ENCODE data around the gene AGAP4.
"Not testable (repeated sequence)": the region's sequence is repeated elsewhere in the genome, so short reads cannot be mapped to it uniquely, and the experiment has no call there.

The AGAP4 gene

GRCh38 chr10:45863632-45864031 is 16.3 kb upstream of the AGAP4 start:
- not testable (repeated sequence) for H3K27me3 ChIP-seq (ENCODE audit: insufficient read depth, low read length, poor library complexity); H2BK5ac ChIP-seq (ENCODE audit: low read length); H3K18ac ChIP-seq (ENCODE audit: low read length); DNase-seq; H3K79me1 ChIP-seq (ENCODE audit: low read length); H2AK5ac ChIP-seq (ENCODE audit: low read length); H3K4me3 ChIP-seq (ENCODE audit: low read length); H4K5ac ChIP-seq (ENCODE audit: low read length); H3K9ac ChIP-seq (ENCODE audit: low read length); H3K23ac ChIP-seq (ENCODE audit: low read length); H2BK15ac ChIP-seq (replicated peaks; ENCODE audit: low read depth); H2BK120ac ChIP-seq (ENCODE audit: low read depth, low read length); H3K79me2 ChIP-seq (ENCODE audit: control insufficient read depth, insufficient read depth, low read length); H3K4ac ChIP-seq (ENCODE audit: low read depth, low read length); H3K36me3 ChIP-seq (ENCODE audit: control insufficient read depth, insufficient read depth, low read length); H3K56ac ChIP-seq (ENCODE audit: low read length); H3K27ac ChIP-seq (ENCODE audit: low read depth, low read length); H4K8ac ChIP-seq (ENCODE audit: low read depth, low read length); H3K4me1 ChIP-seq (ENCODE audit: control insufficient read depth, low read depth, low read length); H3K4me2 ChIP-seq (ENCODE audit: low read length)
- WGBS (ENCODE audit: extremely low coverage, insufficient coverage, low lambda C conversion rate): no CpG with 5 or more reads among the region's 2 CpGs

GRCh38 chr10:45857931-45858330 is 10.6 kb upstream of the AGAP4 start:
- not testable (repeated sequence) for H3K4ac ChIP-seq (ENCODE audit: low read depth, low read length); H2BK120ac ChIP-seq (ENCODE audit: low read depth, low read length); H3K4me2 ChIP-seq (ENCODE audit: low read length); H3K56ac ChIP-seq (ENCODE audit: low read length); H3K36me3 ChIP-seq (ENCODE audit: control insufficient read depth, insufficient read depth, low read length); H3K4me1 ChIP-seq (ENCODE audit: control insufficient read depth, low read depth, low read length); H3K23ac ChIP-seq (ENCODE audit: low read length); H4K8ac ChIP-seq (ENCODE audit: low read depth, low read length); H2AK5ac ChIP-seq (ENCODE audit: low read length); H4K5ac ChIP-seq (ENCODE audit: low read length); H3K27me3 ChIP-seq (ENCODE audit: insufficient read depth, low read length, poor library complexity); H3K4me3 ChIP-seq (ENCODE audit: low read length); H3K27ac ChIP-seq (ENCODE audit: low read depth, low read length); DNase-seq; H3K18ac ChIP-seq (ENCODE audit: low read length); H2BK15ac ChIP-seq (replicated peaks; ENCODE audit: low read depth); H3K79me2 ChIP-seq (ENCODE audit: control insufficient read depth, insufficient read depth, low read length); H3K79me1 ChIP-seq (ENCODE audit: low read length); H3K9ac ChIP-seq (ENCODE audit: low read length); H2BK5ac ChIP-seq (ENCODE audit: low read length)
- WGBS (ENCODE audit: extremely low coverage, insufficient coverage, low lambda C conversion rate): no CpG with 5 or more reads among the region's 4 CpGs

GRCh38 chr10:45848467-45848866 is 1.2 kb upstream of the AGAP4 start:
- H2AK5ac ChIP-seq (ENCODE audit: low read length); H2BK15ac ChIP-seq (replicated peaks; ENCODE audit: low read depth); H4K8ac ChIP-seq (ENCODE audit: low read depth, low read length); H3K4me3 ChIP-seq (ENCODE audit: low read length); H3K27me3 ChIP-seq (ENCODE audit: insufficient read depth, low read length, poor library complexity); H3K23ac ChIP-seq (ENCODE audit: low read length); H3K18ac ChIP-seq (ENCODE audit: low read length); H3K36me3 ChIP-seq (ENCODE audit: control insufficient read depth, insufficient read depth, low read length); H3K9ac ChIP-seq (ENCODE audit: low read length); H3K79me2 ChIP-seq (ENCODE audit: control insufficient read depth, insufficient read depth, low read length); H4K5ac ChIP-seq (ENCODE audit: low read length); H3K27ac ChIP-seq (ENCODE audit: low read depth, low read length); H2BK120ac ChIP-seq (ENCODE audit: low read depth, low read length); H2BK5ac ChIP-seq (ENCODE audit: low read length); DNase-seq; H3K4ac ChIP-seq (ENCODE audit: low read depth, low read length); H3K56ac ChIP-seq (ENCODE audit: low read length); H3K79me1 ChIP-seq (ENCODE audit: low read length); H3K4me2 ChIP-seq (ENCODE audit: low read length); H3K4me1 ChIP-seq (ENCODE audit: control insufficient read depth, low read depth, low read length): not testable (repeated sequence)
- WGBS (ENCODE audit: extremely low coverage, insufficient coverage, low lambda C conversion rate): no CpG with 5 or more reads among the region's 3 CpGs

- H2BK120ac ChIP-seq (ENCODE audit: low read depth, low read length); H2BK5ac ChIP-seq (ENCODE audit: low read length); H4K8ac ChIP-seq (ENCODE audit: low read depth, low read length); H3K27me3 ChIP-seq (ENCODE audit: insufficient read depth, low read length, poor library complexity); H3K4ac ChIP-seq (ENCODE audit: low read depth, low read length); H3K4me2 ChIP-seq (ENCODE audit: low read length); H4K5ac ChIP-seq (ENCODE audit: low read length); H3K36me3 ChIP-seq (ENCODE audit: control insufficient read depth, insufficient read depth, low read length); H3K79me2 ChIP-seq (ENCODE audit: control insufficient read depth, insufficient read depth, low read length); H3K56ac ChIP-seq (ENCODE audit: low read length); H2AK5ac ChIP-seq (ENCODE audit: low read length); H3K23ac ChIP-seq (ENCODE audit: low read length); H3K4me1 ChIP-seq (ENCODE audit: control insufficient read depth, low read depth, low read length); H3K4me3 ChIP-seq (ENCODE audit: low read length); H3K27ac ChIP-seq (ENCODE audit: low read depth, low read length); H3K79me1 ChIP-seq (ENCODE audit: low read length); H2BK15ac ChIP-seq (replicated peaks; ENCODE audit: low read depth); H3K9ac ChIP-seq (ENCODE audit: low read length); DNase-seq; H3K18ac ChIP-seq (ENCODE audit: low read length): not testable (repeated sequence)
- WGBS (ENCODE audit: extremely low coverage, insufficient coverage, low lambda C conversion rate): no CpG with 5 or more reads among the region's 2 CpGs
Observed at GRCh38 chr10:45822918-45823317, 24.4 kb downstream of the AGAP4 start.

- not testable (repeated sequence) for H3K36me3 ChIP-seq (ENCODE audit: control insufficient read depth, insufficient read depth, low read length); H3K27me3 ChIP-seq (ENCODE audit: insufficient read depth, low read length, poor library complexity); H3K4me1 ChIP-seq (ENCODE audit: control insufficient read depth, low read depth, low read length); H3K4me2 ChIP-seq (ENCODE audit: low read length); H3K9ac ChIP-seq (ENCODE audit: low read length); H2BK120ac ChIP-seq (ENCODE audit: low read depth, low read length); H3K4me3 ChIP-seq (ENCODE audit: low read length); H2AK5ac ChIP-seq (ENCODE audit: low read length); H3K27ac ChIP-seq (ENCODE audit: low read depth, low read length); H3K56ac ChIP-seq (ENCODE audit: low read length); DNase-seq; H2BK15ac ChIP-seq (replicated peaks; ENCODE audit: low read depth); H3K4ac ChIP-seq (ENCODE audit: low read depth, low read length); H3K79me1 ChIP-seq (ENCODE audit: low read length); H3K79me2 ChIP-seq (ENCODE audit: control insufficient read depth, insufficient read depth, low read length); H4K5ac ChIP-seq (ENCODE audit: low read length); H3K23ac ChIP-seq (ENCODE audit: low read length); H3K18ac ChIP-seq (ENCODE audit: low read length); H4K8ac ChIP-seq (ENCODE audit: low read depth, low read length); H2BK5ac ChIP-seq (ENCODE audit: low read length)
- no CpG with 5 or more reads among the region's 6 CpGs for WGBS (ENCODE audit: extremely low coverage, insufficient coverage, low lambda C conversion rate)
Observed at GRCh38 chr10:45820107-45820830, 27.0 kb downstream of the AGAP4 start.

GRCh38 chr10:45819552-45819951 is 27.7 kb downstream of the AGAP4 start:
- H3K23ac ChIP-seq (ENCODE audit: low read length): no peak overlapping the region
- no peak overlapping the region for H3K9ac ChIP-seq (ENCODE audit: low read length)
- H2AK5ac ChIP-seq (ENCODE audit: low read length): no peak overlapping the region
- no peaks in the 10 kb centered on the region for H3K4me1 ChIP-seq (ENCODE audit: control insufficient read depth, low read depth, low read length)
- H2BK15ac ChIP-seq (replicated peaks; ENCODE audit: low read depth): no peak overlapping the region
- no peak overlapping the region for H4K5ac ChIP-seq (ENCODE audit: low read length)
- no CpG with 5 or more reads among the region's 9 CpGs for WGBS (ENCODE audit: extremely low coverage, insufficient coverage, low lambda C conversion rate)
- H3K4me3 ChIP-seq (ENCODE audit: low read length): no peak overlapping the region
- no peak overlapping the region for H4K8ac ChIP-seq (ENCODE audit: low read depth, low read length)
- H3K4ac ChIP-seq (ENCODE audit: low read depth, low read length): no peak overlapping the region
- no peak overlapping the region for H3K56ac ChIP-seq (ENCODE audit: low read length)
- H3K36me3 ChIP-seq (ENCODE audit: control insufficient read depth, insufficient read depth, low read length): no peaks in the 10 kb centered on the region
- H2BK5ac ChIP-seq (ENCODE audit: low read length): no peak overlapping the region
- H3K79me2 ChIP-seq (ENCODE audit: control insufficient read depth, insufficient read depth, low read length): no peaks in the 10 kb centered on the region
- no peaks in the 10 kb centered on the region for H3K27me3 ChIP-seq (ENCODE audit: insufficient read depth, low read length, poor library complexity)
- no peak overlapping the region for H3K18ac ChIP-seq (ENCODE audit: low read length)
- no peaks in the 10 kb centered on the region for H3K79me1 ChIP-seq (ENCODE audit: low read length)
- no peak for DNase-seq
- no peak overlapping the region for H2BK120ac ChIP-seq (ENCODE audit: low read depth, low read length)
- H3K27ac ChIP-seq (ENCODE audit: low read depth, low read length): no peak overlapping the region
- no peak overlapping the region for H3K4me2 ChIP-seq (ENCODE audit: low read length)

Data from mesendoderm (in vitro differentiated cells).